Smooth muscle cell (in vitro differentiated cells): ENCODE results near the gene ADAMTS1. TPM values are rescaled to one million over a fixed set of nuclear protein-coding genes. Genes with fewer than 3 reads are reported as not detected.
A peak's percentile ranks its signal among the peaks of the same experiment; 100 is the strongest.
"Not testable (repeated sequence)": the region's sequence is repeated elsewhere in the genome, so short reads cannot be mapped to it uniquely, and the experiment has no call there.

Source experiments
- DNase-seq: peaks from one replicate; lab custom pipeline; 2025; ENCODE audit not compliant: unreplicated experiment; lab: John Stamatoyannopoulos, UW
- H2AFZ ChIP-seq: fragments of 200-600 bp; sonication (generic); 2 replicates; pipeline ENCODE4 v1.6.0; 2016; ENCODE audit warnings: antibody characterized with exemption, low read depth, mild to moderate bottlenecking
- H3F3A ChIP-seq: fragments of 200-600 bp; sonication (generic); 2 replicates; pipeline ENCODE4 v1.6.0; 2017; ENCODE audit warnings: antibody characterized with exemption, low read depth
- H3K27ac ChIP-seq: fragments of 200-600 bp; sonication (generic); 2 replicates; pipeline ENCODE4 v1.5.1; 2016; ENCODE audit warnings: low read depth, mild to moderate bottlenecking
- H3K27me3 ChIP-seq: fragments of 200-600 bp; sonication (generic); 2 replicates; pipeline ENCODE4 v1.6.1; 2016; ENCODE audit warnings: low read depth, mild to moderate bottlenecking
- H3K36me3 ChIP-seq: fragments of 200-600 bp; sonication (generic); 2 replicates; pipeline ENCODE4 v1.5.1; 2016; ENCODE audit warnings: low read depth
- H3K4me1 ChIP-seq: fragments of 200-600 bp; sonication (generic); 2 replicates; pipeline ENCODE4 v1.5.1; 2016; ENCODE audit warnings: low read depth
- H3K4me2 ChIP-seq: fragments of 200-600 bp; sonication (generic); 2 replicates; pipeline ENCODE4 v1.6.0; 2016; ENCODE audit warnings: mild to moderate bottlenecking
- H3K4me3 ChIP-seq: fragments of 200-600 bp; sonication (generic); 2 replicates; pipeline ENCODE4 v1.5.1; 2016; ENCODE audit warnings: mild to moderate bottlenecking
- H3K79me2 ChIP-seq: fragments of 200-600 bp; sonication (generic); 2 replicates; pipeline ENCODE4 v1.6.0; 2016; ENCODE audit warnings: low read depth, mild to moderate bottlenecking
- H3K9ac ChIP-seq: fragments of 200-600 bp; sonication (generic); 2 replicates; pipeline ENCODE4 v1.6.0; 2016; ENCODE audit warnings: low read depth
- H3K9me3 ChIP-seq: fragments of 200-600 bp; sonication (generic); replicated peaks from 2 replicates; pipeline ENCODE4 v1.5.1; 2016; ENCODE audit warnings: low read depth
- H4K20me1 ChIP-seq: fragments of 200-600 bp; sonication (generic); 2 replicates; pipeline ENCODE4 v1.6.0; 2016; ENCODE audit warnings: low read depth
- WGBS: methylation state at CpG from one replicate; pipeline ENCODE4 v1.1.7; 2016; ENCODE audit warnings: low lambda C conversion rate; 5-methylcytosine and 5-hydroxymethylcytosine counted together
- polyA plus RNA-seq: library from polyadenylated mRNA; unstranded; fragments of >200 nt; fragmentation: Nextera tagmentation; extraction: Ambion mirVana; gene quantifications from 2 replicates; pipeline ENCODE4 v1.2.1, GENCODE V29; 2016
- total RNA-seq: library from RNA; depleted of rRNA; stranded (reverse); fragments of >200 nt; gene quantifications from 2 replicates; pipeline ENCODE4 v1.2.3, GENCODE V29; 2014
- TF ChIP-seq, protein P1 (sequence below): fragments of 200-600 bp; sonication (generic); IDR thresholded peaks from 2 replicates; pipeline ENCODE4 v1.5.1; 2017; ENCODE audit warnings: borderline replicate concordance, mild to moderate bottlenecking, antibody characterized with exemption; ENCODE audit not compliant: insufficient read depth, poor library complexity, severe bottlenecking

ADAMTS1 gene
- total and polyA plus RNA-seq, 2 experiments from 2014 or later, result 181 to 264 TPM

DNA sequence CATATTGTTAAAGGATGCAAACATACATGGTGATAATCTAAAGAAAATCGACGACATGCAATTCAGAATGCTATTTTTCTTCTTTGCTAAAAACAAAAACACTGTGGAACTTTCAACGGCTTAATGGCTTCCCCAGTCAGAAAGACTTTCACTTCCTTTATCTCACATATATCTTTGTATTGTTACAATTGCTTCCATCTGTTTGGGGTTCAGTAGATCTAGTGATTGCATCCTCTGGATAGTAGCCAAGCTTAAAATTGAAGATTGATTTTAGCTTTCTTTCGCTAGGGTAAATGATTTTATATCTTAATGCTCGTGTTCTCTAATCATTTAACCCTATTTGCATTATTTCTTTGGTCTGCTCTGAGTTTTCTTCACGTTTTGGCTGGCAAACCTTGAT lies 31.8 kb upstream of the ADAMTS1 start:
- Histone ChIP-seq H3F3A (no peaks in the 10 kb centered on the region), H3K9me3 (no peaks in the 10 kb centered on the region), H3K9ac (no peak overlapping the region), H3K79me2 (no peaks in the 10 kb centered on the region), H3K36me3 (no peaks in the 10 kb centered on the region), H3K4me1 (no peaks in the 10 kb centered on the region), H3K4me3 (no peak overlapping the region), H4K20me1 (no peaks in the 10 kb centered on the region), H3K27me3 (no peaks in the 10 kb centered on the region), H3K4me2 (no peak overlapping the region), H3K27ac (no peak overlapping the region), H2AFZ (peak overlapping the region; percentile 7)
- 86% methylated on average over 6 of the region's 6 CpGs for WGBS
- no peak for DNase-seq
- TF ChIP-seq, protein P1, sequence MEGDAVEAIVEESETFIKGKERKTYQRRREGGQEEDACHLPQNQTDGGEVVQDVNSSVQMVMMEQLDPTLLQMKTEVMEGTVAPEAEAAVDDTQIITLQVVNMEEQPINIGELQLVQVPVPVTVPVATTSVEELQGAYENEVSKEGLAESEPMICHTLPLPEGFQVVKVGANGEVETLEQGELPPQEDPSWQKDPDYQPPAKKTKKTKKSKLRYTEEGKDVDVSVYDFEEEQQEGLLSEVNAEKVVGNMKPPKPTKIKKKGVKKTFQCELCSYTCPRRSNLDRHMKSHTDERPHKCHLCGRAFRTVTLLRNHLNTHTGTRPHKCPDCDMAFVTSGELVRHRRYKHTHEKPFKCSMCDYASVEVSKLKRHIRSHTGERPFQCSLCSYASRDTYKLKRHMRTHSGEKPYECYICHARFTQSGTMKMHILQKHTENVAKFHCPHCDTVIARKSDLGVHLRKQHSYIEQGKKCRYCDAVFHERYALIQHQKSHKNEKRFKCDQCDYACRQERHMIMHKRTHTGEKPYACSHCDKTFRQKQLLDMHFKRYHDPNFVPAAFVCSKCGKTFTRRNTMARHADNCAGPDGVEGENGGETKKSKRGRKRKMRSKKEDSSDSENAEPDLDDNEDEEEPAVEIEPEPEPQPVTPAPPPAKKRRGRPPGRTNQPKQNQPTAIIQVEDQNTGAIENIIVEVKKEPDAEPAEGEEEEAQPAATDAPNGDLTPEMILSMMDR, result no peak

DNA sequence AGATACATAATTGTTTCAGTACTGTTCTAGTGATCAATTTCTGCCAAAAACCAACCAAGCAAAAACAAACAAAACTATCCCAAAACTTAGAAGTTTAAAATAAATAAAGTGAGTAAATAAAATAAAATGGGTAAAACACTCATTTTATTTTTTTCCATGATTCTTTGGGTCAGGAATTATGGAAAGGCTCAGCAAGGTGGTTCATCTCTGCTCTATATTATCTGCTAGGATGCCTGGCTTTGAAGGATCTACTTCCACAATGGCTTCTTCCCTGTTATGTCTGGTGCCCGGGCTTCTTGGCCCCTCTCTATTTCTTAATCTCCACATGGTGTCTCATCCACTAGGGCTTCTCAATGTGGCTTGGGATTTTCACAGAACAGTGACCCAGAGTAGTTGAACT lies 29.1 kb upstream of the ADAMTS1 start:
- Histone ChIP-seq H3F3A (no peaks in the 10 kb centered on the region), H3K9ac (no peak overlapping the region), H3K79me2 (no peaks in the 10 kb centered on the region), H3K4me1 (no peaks in the 10 kb centered on the region), H3K27ac (no peak overlapping the region), H4K20me1 (no peaks in the 10 kb centered on the region), H3K4me3 (no peak overlapping the region), H3K9me3 (no peaks in the 10 kb centered on the region), H3K4me2 (no peak overlapping the region), H3K36me3 (no peaks in the 10 kb centered on the region), H3K27me3 (no peaks in the 10 kb centered on the region), H2AFZ (no peak overlapping the region)
- WGBS, result 96% methylated on average over 1 of the region's 1 CpG
- no peak for DNase-seq
- TF ChIP-seq, protein P1, result no peak

GRCh38 chr21:26865857-26866256 lies 20.6 kb upstream of the ADAMTS1 start:
- no peak overlapping the region for H2AFZ ChIP-seq
- H3K79me2 ChIP-seq, result no peaks in the 10 kb centered on the region
- no peaks in the 10 kb centered on the region for H3K36me3 ChIP-seq

DNA sequence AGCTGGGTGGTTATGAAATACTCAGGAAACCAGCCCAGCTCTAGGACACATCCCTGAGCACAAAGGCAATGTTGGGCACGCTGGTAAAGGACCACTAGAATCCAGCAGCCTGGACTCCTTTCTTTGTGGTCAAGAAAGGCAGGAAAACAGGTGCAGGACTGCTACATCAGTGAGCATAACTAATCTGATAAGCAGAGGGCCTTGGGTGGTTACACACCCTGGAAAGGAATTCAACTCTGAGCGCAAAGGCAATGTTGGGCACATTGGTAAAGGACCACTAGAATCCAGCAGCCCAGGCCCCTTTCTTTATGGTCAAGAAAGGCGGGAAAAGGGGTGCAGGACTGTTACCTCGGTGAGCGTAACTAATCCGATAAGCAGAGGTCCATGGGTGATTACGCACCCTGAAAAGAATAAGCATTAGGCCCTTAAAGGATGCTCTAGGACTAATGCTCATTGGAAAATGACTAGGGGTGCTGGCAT lies 11.7 kb upstream of the ADAMTS1 start:
- not testable (repeated sequence) for H3K79me2 ChIP-seq, H3K9me3 ChIP-seq, H3K27ac ChIP-seq, H2AFZ ChIP-seq, H3K4me3 ChIP-seq, H3F3A ChIP-seq, H3K4me1 ChIP-seq, H3K27me3 ChIP-seq, H3K9ac ChIP-seq, H4K20me1 ChIP-seq, H3K4me2 ChIP-seq, H3K36me3 ChIP-seq, DNase-seq
- WGBS, result 97% methylated on average over 7 of the region's 7 CpGs

More at GRCh38 chr21:26865857-26866256, 20.6 kb upstream of the ADAMTS1 start:
- Histone ChIP-seq H3K9ac (no peak overlapping the region), H3F3A (no peaks in the 10 kb centered on the region), H3K27me3 (no peaks in the 10 kb centered on the region), H3K9me3 (no peaks in the 10 kb centered on the region), H3K4me3 (no peak overlapping the region), H3K4me2 (no peak overlapping the region), H3K4me1 (no peaks in the 10 kb centered on the region), H3K27ac (no peak overlapping the region), H4K20me1 (no peaks in the 10 kb centered on the region)
- WGBS, result 94% methylated on average over 3 of the region's 3 CpGs
- TF ChIP-seq, protein P1, result no peak
- no peak for DNase-seq

DNA sequence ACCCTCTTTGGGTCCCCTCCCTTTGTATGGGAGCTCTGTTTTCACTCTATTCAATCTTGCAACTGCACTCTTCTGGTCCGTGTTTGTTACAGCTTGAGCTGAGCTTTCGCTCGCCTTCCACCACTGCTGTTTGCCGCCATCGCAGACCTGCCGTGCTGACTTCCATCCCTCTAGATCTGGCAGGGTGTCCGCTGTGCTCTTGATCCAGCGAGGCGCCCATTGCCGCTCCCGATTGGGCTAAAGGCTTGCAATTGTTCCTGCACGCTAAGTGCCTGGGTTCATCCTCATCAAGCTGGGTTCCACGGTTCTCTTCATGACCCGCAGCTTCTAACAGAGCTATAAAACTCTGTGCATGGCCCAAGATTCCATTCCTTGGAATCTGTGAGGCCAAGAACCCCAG lies 9.5 kb upstream of the ADAMTS1 start:
- H2AFZ ChIP-seq, H3K4me1 ChIP-seq, H4K20me1 ChIP-seq, H3K79me2 ChIP-seq, H3K27me3 ChIP-seq, H3K27ac ChIP-seq, H3K9me3 ChIP-seq, H3K9ac ChIP-seq, H3F3A ChIP-seq, H3K4me3 ChIP-seq, DNase-seq, H3K36me3 ChIP-seq, H3K4me2 ChIP-seq: not testable (repeated sequence)
- 90% methylated on average over 14 of the region's 14 CpGs for WGBS
